AG09309 (cell line): ENCODE measurements around the gene SND1.

Experiments used
- DNase-seq: peaks from one replicate; pipeline ENCODE4 v3.0.0-alpha.2; 2010; ENCODE audit warnings: low read depth
- H3K4me3 ChIP-seq: 2 replicates; pipeline ENCODE4 v1.5.1; 2011; ENCODE audit warnings: mild to moderate bottlenecking, low read depth, low read length, moderate library complexity; ENCODE audit not compliant: control insufficient read depth
- TF ChIP-seq, protein P1 (sequence below): IDR thresholded peaks from 2 replicates; pipeline ENCODE4 v1.5.1; 2011; ENCODE audit warnings: mild to moderate bottlenecking, low read depth, low read length, inconsistent platforms; ENCODE audit not compliant: insufficient read depth, control insufficient read depth; ENCODE audit errors: missing control alignments

Gene SND1

GRCh38 chr7:127937066-127937680 lies 285.2 kb downstream of the SND1 start:
- DNase-seq = no peak
- TF ChIP-seq, protein P1, sequence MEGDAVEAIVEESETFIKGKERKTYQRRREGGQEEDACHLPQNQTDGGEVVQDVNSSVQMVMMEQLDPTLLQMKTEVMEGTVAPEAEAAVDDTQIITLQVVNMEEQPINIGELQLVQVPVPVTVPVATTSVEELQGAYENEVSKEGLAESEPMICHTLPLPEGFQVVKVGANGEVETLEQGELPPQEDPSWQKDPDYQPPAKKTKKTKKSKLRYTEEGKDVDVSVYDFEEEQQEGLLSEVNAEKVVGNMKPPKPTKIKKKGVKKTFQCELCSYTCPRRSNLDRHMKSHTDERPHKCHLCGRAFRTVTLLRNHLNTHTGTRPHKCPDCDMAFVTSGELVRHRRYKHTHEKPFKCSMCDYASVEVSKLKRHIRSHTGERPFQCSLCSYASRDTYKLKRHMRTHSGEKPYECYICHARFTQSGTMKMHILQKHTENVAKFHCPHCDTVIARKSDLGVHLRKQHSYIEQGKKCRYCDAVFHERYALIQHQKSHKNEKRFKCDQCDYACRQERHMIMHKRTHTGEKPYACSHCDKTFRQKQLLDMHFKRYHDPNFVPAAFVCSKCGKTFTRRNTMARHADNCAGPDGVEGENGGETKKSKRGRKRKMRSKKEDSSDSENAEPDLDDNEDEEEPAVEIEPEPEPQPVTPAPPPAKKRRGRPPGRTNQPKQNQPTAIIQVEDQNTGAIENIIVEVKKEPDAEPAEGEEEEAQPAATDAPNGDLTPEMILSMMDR = no peak
- H3K4me3 ChIP-seq = no peak overlapping the region

GRCh38 chr7:127938588-127938987 lies 286.6 kb downstream of the SND1 start:
- DNase-seq = peak; percentile 55
- TF ChIP-seq, protein P1 = peak; percentile 17
- no peak overlapping the region for H3K4me3 ChIP-seq

- TF ChIP-seq, protein P1 = no peak
- no peak for DNase-seq
- no peak overlapping the region for H3K4me3 ChIP-seq
These were observed 288.6 kb downstream of the SND1 start for GRCh38 chr7:127940381-127941160.

DNA sequence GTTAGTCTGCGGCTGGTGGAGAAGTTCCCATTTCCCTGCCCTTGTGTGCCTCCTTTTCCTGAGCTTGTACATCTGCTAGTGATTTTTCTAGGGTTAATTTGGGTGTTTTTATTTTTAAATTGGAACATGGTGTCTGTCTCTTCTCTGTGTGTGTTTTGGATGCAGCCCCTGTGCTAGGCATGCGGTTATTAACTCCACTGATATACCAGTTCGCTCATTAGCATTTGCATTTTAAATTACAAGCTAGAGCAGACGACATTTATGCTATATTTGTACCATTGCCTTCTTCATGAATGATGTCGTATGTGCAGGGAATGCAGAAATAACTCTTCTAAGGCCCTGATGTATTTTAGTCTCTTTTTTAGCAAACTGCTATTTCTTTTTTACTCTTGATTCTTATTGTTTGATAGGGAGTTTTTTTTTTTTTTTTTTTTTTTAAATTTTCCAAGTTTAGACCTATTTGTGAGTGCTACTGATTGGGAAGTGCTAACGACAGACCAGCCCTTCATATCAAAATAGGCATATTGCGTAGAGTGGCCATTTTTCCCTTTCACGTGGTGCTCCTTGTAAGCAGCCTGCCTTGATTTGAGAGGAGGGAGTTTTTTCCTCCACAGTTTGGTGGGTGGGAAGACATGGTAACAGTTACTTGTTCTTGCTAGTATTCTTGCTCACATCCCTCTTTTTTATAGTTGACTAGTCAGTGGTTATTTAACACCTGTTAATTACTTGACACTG lies 289.6 kb downstream of the SND1 start:
- no peak overlapping the region for H3K4me3 ChIP-seq
- TF ChIP-seq, protein P1 = no peak
- DNase-seq = no peak

DNA sequence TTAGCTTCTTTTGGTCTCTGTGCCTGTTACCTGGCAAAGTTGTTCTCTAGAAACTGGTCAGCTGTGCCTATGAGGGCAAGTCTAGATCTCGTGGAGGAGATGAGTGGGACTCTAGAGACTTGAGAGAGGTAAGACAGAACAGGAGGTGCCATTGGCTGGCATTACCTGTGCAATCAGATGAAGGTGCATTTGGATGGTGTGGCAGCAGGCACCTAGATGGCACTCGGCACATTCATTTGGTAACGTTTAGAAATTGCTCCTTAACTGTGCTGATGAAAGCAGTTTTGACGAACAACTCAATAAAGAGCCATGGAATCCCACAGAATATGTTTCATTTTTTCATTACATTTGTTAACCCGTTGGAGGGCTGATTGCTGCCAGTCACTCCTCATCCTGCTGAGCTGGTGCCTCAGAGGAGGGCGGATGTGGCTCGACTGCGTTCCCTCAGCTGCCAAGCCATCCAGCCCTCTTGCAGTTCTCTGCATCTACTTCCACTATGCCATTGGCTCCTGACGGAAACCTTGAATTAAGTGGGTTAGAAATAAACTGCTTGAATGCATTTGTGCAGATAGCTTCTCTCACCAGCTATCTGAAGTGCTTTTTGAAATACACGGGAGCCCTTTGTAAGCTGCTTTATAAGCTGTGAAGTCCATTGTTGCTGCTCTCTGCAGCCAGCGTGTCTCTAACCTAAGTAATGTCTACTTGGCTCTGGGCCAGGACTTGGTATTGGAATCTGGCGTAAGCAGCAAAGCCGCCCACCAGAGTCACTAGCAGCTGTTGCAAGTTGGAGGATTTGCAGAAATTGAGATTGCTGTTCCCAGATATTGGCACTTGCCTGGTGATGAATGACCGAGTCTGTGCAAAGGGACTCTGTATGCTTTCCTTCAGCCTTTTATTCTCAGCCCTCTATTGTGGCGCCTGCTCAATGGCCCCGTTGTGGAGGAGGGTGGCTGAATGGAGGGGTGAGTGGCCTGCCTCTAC lies 291.8 kb downstream of the SND1 start:
- no peak for DNase-seq
- no peak overlapping the region for H3K4me3 ChIP-seq
- TF ChIP-seq, protein P1 = no peak

GRCh38 chr7:127946111-127946510 lies 294.1 kb downstream of the SND1 start:
- TF ChIP-seq, protein P1 = no peak

More at GRCh38 chr7:127946111-127946510, 294.1 kb downstream of the SND1 start:
- no peak for DNase-seq
- H3K4me3 ChIP-seq = no peak overlapping the region
